Neural cell (in vitro differentiated cells): ENCODE results near the gene MTRF1L.

Source experiments
- EP300 ChIP-seq: fragments of 450-650 bp; conservative IDR thresholded peaks from 2 replicates; pipeline ENCODE4 v1.6.1; 2014; ENCODE audit warnings: antibody characterized with exemption, mild to moderate bottlenecking, moderate library complexity; ENCODE audit not compliant: poor library complexity, severe bottlenecking
- EZH2 ChIP-seq: fragments of 200-600, 300-800 bp; shearing (Covaris generic), sonication (generic); IDR thresholded peaks from 2 replicates; pipeline ENCODE4 v1.6.1; 2014; ENCODE audit warnings: antibody characterized with exemption, low read length, borderline replicate concordance, mild to moderate bottlenecking; ENCODE audit not compliant: insufficient read depth, poor library complexity, severe bottlenecking
- POLR2AphosphoS5 ChIP-seq: IDR thresholded peaks from 2 replicates; pipeline ENCODE4 v1.6.1; 2012
- RAD21 ChIP-seq: fragments of 450-650 bp; conservative IDR thresholded peaks from 2 replicates; pipeline ENCODE4 v1.6.1; 2014; ENCODE audit warnings: antibody characterized with exemption, mild to moderate bottlenecking, moderate library complexity
- TF ChIP-seq, protein P1 (sequence below): fragments of 450-650 bp; IDR thresholded peaks from 2 replicates; pipeline ENCODE4 v1.5.1; 2014; ENCODE audit warnings: antibody characterized with exemption, mild to moderate bottlenecking, moderate library complexity; ENCODE audit not compliant: poor library complexity, severe bottlenecking

DNA sequence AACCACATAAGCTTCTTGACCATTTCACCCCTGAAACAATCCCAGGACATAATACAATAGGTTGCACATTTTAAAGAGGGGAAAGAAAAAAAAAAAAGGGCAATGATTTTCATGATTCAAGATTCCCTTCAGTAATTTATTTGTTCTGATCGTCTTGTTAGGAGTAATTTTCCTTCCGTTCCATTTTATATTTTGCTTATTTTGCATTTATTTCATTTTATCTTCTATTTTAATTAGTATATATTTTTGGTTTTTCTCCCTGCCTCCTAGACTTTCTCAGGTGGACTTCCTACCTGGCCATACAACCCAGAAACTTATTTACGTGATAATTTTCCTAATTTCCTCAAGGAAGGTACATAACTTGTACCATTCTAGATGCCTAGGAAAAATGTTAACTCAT is 52.3 kb downstream of the MTRF1L start:
- TF ChIP-seq, protein P1, sequence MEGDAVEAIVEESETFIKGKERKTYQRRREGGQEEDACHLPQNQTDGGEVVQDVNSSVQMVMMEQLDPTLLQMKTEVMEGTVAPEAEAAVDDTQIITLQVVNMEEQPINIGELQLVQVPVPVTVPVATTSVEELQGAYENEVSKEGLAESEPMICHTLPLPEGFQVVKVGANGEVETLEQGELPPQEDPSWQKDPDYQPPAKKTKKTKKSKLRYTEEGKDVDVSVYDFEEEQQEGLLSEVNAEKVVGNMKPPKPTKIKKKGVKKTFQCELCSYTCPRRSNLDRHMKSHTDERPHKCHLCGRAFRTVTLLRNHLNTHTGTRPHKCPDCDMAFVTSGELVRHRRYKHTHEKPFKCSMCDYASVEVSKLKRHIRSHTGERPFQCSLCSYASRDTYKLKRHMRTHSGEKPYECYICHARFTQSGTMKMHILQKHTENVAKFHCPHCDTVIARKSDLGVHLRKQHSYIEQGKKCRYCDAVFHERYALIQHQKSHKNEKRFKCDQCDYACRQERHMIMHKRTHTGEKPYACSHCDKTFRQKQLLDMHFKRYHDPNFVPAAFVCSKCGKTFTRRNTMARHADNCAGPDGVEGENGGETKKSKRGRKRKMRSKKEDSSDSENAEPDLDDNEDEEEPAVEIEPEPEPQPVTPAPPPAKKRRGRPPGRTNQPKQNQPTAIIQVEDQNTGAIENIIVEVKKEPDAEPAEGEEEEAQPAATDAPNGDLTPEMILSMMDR = no peak
- TF ChIP-seq EZH2 (no peak), RAD21 (no peak), POLR2AphosphoS5 (no peak), EP300 (no peak)
